Trophoblast cell (in vitro differentiated cells and primary cell): ENCODE data around the gene MLLT1.

ENCODE experiments used
- DNase-seq, 2 donors: peaks; one replicate each; pipeline ENCODE4 v3.0.0-alpha.2; 2016
- H2AFZ ChIP-seq: 2 replicates; pipeline ENCODE4 v1.6.1; 2013; ENCODE audit warnings: low read length, moderate library complexity, mild to moderate bottlenecking; ENCODE audit not compliant: insufficient read depth, poor library complexity
- H2AK5ac ChIP-seq: 2 replicates; pipeline ENCODE4 v1.6.1; 2013; ENCODE audit warnings: mild to moderate bottlenecking, low read length
- H2BK120ac ChIP-seq: 2 replicates; pipeline ENCODE4 v1.6.1; 2013; ENCODE audit warnings: low read length, mild to moderate bottlenecking, moderate library complexity; ENCODE audit not compliant: insufficient read depth, poor library complexity
- H2BK12ac ChIP-seq: 2 replicates; pipeline ENCODE4 v1.6.1; 2013; ENCODE audit warnings: mild to moderate bottlenecking, low read length, moderate library complexity
- H2BK5ac ChIP-seq: 2 replicates; pipeline ENCODE4 v1.6.1; 2013; ENCODE audit warnings: low read length, low read depth, moderate library complexity, mild to moderate bottlenecking; ENCODE audit not compliant: poor library complexity
- H3K14ac ChIP-seq: 2 replicates; pipeline ENCODE4 v1.6.1; 2013; ENCODE audit warnings: mild to moderate bottlenecking, low read length
- H3K18ac ChIP-seq: 2 replicates; pipeline ENCODE4 v1.6.1; 2013; ENCODE audit warnings: mild to moderate bottlenecking, low read length
- H3K23ac ChIP-seq: 2 replicates; pipeline ENCODE4 v1.6.1; 2013; ENCODE audit warnings: low read length
- H3K27ac ChIP-seq: 2 replicates; pipeline ENCODE4 v1.5.1; 2013; ENCODE audit warnings: low read depth, mild to moderate bottlenecking, inconsistent platforms, low read length, moderate library complexity
- H3K27me3 ChIP-seq: 2 replicates; pipeline ENCODE4 v1.6.1; 2013; ENCODE audit warnings: inconsistent platforms, mild to moderate bottlenecking, low read length, moderate library complexity; ENCODE audit not compliant: insufficient read depth
- H3K36me3 ChIP-seq, 2 experiments: 1 replicate in 1 of 2; 2 replicates in 1 of 2; pipeline ENCODE4 v1.6.1; 2013; ENCODE audit warnings: low read length in 2 of 2, mild to moderate bottlenecking in 2 of 2, moderate library complexity in 1 of 2; ENCODE audit not compliant: insufficient read depth in 2 of 2, control insufficient read depth in 1 of 2
- H3K4ac ChIP-seq: 2 replicates; pipeline ENCODE4 v1.6.1; 2013; ENCODE audit warnings: low read depth, mild to moderate bottlenecking, low read length, moderate library complexity
- H3K4me1 ChIP-seq, 2 experiments: 1 replicate in 1 of 2; 2 replicates in 1 of 2; pipeline ENCODE4 v1.6.1; 2013; ENCODE audit warnings: low read length in 2 of 2, mild to moderate bottlenecking in 2 of 2, moderate library complexity in 1 of 2; ENCODE audit not compliant: insufficient read depth in 2 of 2, control insufficient read depth in 1 of 2
- H3K4me2 ChIP-seq: 2 replicates; pipeline ENCODE4 v1.6.1; 2013; ENCODE audit warnings: inconsistent platforms, mild to moderate bottlenecking, low read length, moderate library complexity
- H3K4me3 ChIP-seq: 2 replicates; pipeline ENCODE4 v1.5.1; 2013; ENCODE audit warnings: mild to moderate bottlenecking, low read depth, low read length, inconsistent platforms
- H3K79me1 ChIP-seq: one replicate; pipeline ENCODE4 v1.6.1; 2013; ENCODE audit warnings: low read length
- H3K79me2 ChIP-seq: 2 replicates; pipeline ENCODE4 v1.6.1; 2013; ENCODE audit warnings: low read length, mild to moderate bottlenecking; ENCODE audit not compliant: control insufficient read depth, insufficient read depth, poor library complexity
- H3K9ac ChIP-seq: 2 replicates; pipeline ENCODE4 v1.6.1; 2013; ENCODE audit warnings: mild to moderate bottlenecking, low read length
- H3K9me3 ChIP-seq: 2 replicates; pipeline ENCODE4 v1.6.1; 2013; ENCODE audit warnings: low read depth, mild to moderate bottlenecking, control low read depth, inconsistent platforms, low read length; ENCODE audit not compliant: insufficient read depth
- H4K12ac ChIP-seq: 2 replicates; pipeline ENCODE4 v1.6.1; 2013; ENCODE audit warnings: low read depth, mild to moderate bottlenecking, low read length, moderate library complexity
- H4K8ac ChIP-seq: 2 replicates; pipeline ENCODE4 v1.6.1; 2013; ENCODE audit warnings: low read depth, mild to moderate bottlenecking, low read length, moderate library complexity
- H4K91ac ChIP-seq: one replicate; pipeline ENCODE4 v1.6.1; 2013; ENCODE audit warnings: low read depth, mild to moderate bottlenecking, low read length, moderate library complexity
- WGBS: extraction: QIAGEN DNeasy Blood & Tissue Kit; methylation state at CpG from one replicate; pipeline ENCODE4 v1.1.7; 2013; ENCODE audit warnings: missing lambda C conversion rate; ENCODE audit not compliant: insufficient read length, insufficient coverage; ENCODE audit errors: extremely low coverage; 5-methylcytosine and 5-hydroxymethylcytosine counted together

MLLT1 gene

DNA sequence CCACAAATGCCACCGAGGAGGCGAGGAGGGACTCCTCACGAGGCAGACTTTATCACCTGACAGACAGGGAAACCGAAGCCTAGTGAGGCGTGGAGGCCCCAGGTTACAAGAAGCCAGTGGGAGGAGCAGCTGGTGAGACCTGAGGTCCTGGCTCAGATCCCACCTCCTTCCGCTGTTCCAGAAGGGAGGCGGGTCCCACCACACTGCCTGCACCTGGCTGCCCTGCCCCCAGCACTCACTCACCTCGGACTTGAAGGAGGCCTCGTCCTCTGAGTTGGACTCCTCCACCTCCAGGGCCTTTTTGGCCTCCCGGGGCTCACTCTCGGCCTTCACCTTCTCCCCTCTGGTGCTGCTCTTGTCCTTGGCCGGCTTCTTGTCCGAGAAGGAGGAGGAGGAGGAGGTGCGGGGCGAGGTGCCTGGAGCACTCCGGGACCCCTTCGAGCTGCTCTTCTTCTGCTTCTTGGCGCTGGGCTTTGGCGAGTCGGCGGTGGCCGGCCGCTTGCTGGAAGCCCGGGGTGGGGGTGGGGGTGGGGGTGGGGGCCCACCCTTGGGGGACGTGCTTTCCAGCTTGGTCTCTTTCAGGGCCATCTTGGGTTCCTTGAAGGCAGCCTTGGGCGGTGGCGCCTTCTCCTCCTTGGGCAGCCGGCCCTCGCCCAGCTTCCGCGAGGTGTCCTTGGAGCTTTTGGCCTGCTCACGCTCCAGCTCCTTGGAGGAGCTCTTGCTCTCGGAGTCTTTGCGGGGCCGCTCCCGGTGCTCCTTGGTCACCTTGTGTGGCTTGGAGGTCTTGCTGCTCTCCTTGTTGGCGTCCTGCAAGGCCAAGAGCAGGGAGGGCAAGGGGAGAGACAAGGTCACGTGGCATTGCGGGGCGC is 57.7 kb downstream of the MLLT1 start:
- Histone ChIP-seq H3K4me3 (no peak overlapping the region), H3K9ac (no peak overlapping the region), H3K4me2 (no peak overlapping the region), H3K4ac (no peak overlapping the region), H4K91ac (peak overlapping the region; percentile 31), H3K79me1 (peaks cover 24% of the 10 kb centered on the region), H2BK12ac (no peak overlapping the region), H3K27ac (peak overlapping the region; percentile 12), H2AFZ (no peak overlapping the region), H3K79me2 (peaks cover 7% of the 10 kb centered on the region), H3K36me3 (peaks cover 69 to 71% of the 10 kb centered on the region in 2 experiments), H3K27me3 (no peaks in the 10 kb centered on the region), H2AK5ac (no peak overlapping the region), H3K4me1 (peaks cover 17 to 19% of the 10 kb centered on the region in 2 experiments), H3K23ac (no peak overlapping the region), H2BK5ac (peak overlapping the region; percentile 45), H3K9me3 (no peaks in the 10 kb centered on the region), H3K18ac (no peak overlapping the region), H4K8ac (peak overlapping the region; percentile 1), H2BK120ac (no peak overlapping the region), H4K12ac (no peak overlapping the region), H3K14ac (no peak overlapping the region)
- DNase-seq, result no peak
- no CpG with 5 or more reads among the region's 40 CpGs for WGBS

DNA sequence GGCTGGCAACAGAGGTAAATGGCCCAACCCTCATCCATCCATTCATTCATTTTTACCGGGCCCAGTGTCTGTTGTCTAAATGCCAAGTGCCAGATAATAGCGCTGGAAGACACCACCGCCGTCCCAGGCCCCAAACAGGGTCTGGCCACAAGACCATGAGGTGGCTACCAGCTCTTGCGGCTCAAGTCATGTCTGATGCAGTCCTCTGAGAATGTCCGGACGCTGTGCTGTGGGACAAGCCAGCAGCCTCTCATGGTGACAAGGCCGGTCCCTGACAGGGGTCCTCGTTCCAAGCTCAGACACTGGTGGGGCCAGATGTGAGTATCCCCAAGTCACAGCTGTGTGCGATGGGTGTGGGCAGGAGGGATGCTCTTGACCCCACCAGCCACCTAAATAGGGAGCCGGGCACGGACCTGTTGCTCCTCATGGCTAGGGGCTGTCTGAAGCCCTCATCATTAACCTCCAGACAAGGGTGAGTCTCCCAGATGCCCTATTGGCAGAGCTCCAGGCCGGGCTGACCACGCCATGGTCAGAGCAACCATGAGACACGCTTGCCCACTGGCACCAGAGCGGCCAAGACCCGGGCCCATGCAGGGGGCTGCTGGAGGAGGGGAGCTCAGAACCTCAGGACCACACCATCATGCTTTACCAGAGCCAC is 58.4 kb downstream of the MLLT1 start:
- peaks cover 62 to 63% of the 10 kb centered on the region in 2 experiments for H3K36me3 ChIP-seq
- H4K8ac ChIP-seq, result peak overlapping the region; percentile 13
- peak overlapping the region; percentile 31 for H4K91ac ChIP-seq
- no peak for DNase-seq
- no peak overlapping the region for H4K12ac ChIP-seq
- H3K9ac ChIP-seq, result no peak overlapping the region
- H2BK120ac ChIP-seq, result peak overlapping the region; percentile 25
- H3K4me1 ChIP-seq, result peaks cover 21 to 24% of the 10 kb centered on the region in 2 experiments
- H2BK5ac ChIP-seq, result peak overlapping the region; percentile 45
- H3K23ac ChIP-seq, result no peak overlapping the region
- H3K4me2 ChIP-seq, result no peak overlapping the region
- no peak overlapping the region for H3K4ac ChIP-seq
- no peaks in the 10 kb centered on the region for H3K27me3 ChIP-seq
- H3K18ac ChIP-seq, result peak overlapping the region; percentile 44
- H3K79me1 ChIP-seq, result peaks cover 29% of the 10 kb centered on the region
- H3K79me2 ChIP-seq, result peaks cover 12% of the 10 kb centered on the region
- H3K9me3 ChIP-seq, result no peaks in the 10 kb centered on the region
- H2AFZ ChIP-seq, result no peak overlapping the region
- no CpG with 5 or more reads among the region's 17 CpGs for whole genome bisulfite sequencing
- H2AK5ac ChIP-seq, result no peak overlapping the region
- no peak overlapping the region for H3K4me3 ChIP-seq
- no peak overlapping the region for H2BK12ac ChIP-seq
- H3K27ac ChIP-seq, result peak overlapping the region; percentile 12
- H3K14ac ChIP-seq, result peak overlapping the region; percentile 22

DNA sequence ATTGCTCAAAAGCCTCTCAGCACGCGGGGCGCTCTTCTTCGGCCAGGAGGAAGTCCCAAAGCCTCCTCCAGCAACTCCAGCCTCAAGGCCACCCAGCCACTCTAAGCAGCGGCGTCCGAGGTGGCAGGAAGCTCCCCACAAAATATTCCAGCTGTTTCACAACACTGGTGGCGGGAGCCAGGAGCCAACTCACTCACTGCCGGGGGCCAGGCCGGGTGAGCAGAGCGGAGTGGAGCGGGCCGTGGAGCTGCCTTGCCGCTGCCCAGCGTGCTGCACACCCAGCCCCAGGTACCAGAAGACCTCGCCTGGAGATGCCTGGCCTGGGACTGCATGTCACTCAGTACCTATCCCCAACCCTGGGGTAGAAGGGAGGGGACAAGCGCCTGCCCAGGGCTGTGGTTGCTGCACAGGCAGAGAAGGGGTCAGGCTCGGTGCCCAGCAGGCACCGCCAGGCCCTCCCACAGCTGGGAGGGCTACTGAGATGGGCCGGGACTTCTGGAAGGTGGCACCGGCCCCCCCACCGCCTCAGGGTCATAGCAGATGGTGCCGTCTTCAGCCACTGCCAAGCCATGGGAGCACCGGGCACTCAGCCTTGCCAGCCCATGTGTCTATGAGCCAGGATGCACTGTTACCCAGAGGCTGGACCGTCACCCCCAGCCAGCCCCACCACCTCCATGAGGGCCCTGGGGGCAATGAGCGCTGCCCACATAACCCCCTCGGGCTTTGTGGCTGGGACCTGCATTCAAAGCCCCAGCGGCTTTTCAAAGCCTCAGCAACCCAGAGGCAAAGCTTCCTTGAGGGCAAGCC is 59.2 kb downstream of the MLLT1 start:
- Histone ChIP-seq H3K4ac (no peak overlapping the region), H3K4me1 (peaks cover 27 to 31% of the 10 kb centered on the region in 2 experiments), H3K79me2 (peaks cover 12% of the 10 kb centered on the region), H3K14ac (peak overlapping the region; percentile 8), H2BK5ac (peak overlapping the region; percentile 3), H2AFZ (peak overlapping the region; percentile 4), H4K91ac (peak overlapping the region; percentile 76), H3K9me3 (no peaks in the 10 kb centered on the region), H3K9ac (no peak overlapping the region), H3K18ac (no peak overlapping the region), H3K4me2 (no peak overlapping the region), H3K23ac (no peak overlapping the region), H4K12ac (no peak overlapping the region), H3K36me3 (peaks cover 59 to 63% of the 10 kb centered on the region in 2 experiments), H3K79me1 (peaks cover 36% of the 10 kb centered on the region), H3K27me3 (no peaks in the 10 kb centered on the region), H2AK5ac (no peak overlapping the region), H2BK120ac (peak overlapping the region; percentile 50), H3K4me3 (no peak overlapping the region), H3K27ac (no peak overlapping the region), H2BK12ac (no peak overlapping the region), H4K8ac (no peak overlapping the region)
- peak; percentile 51 to 58 for DNase-seq
- no CpG with 5 or more reads among the region's 28 CpGs for WGBS

DNA sequence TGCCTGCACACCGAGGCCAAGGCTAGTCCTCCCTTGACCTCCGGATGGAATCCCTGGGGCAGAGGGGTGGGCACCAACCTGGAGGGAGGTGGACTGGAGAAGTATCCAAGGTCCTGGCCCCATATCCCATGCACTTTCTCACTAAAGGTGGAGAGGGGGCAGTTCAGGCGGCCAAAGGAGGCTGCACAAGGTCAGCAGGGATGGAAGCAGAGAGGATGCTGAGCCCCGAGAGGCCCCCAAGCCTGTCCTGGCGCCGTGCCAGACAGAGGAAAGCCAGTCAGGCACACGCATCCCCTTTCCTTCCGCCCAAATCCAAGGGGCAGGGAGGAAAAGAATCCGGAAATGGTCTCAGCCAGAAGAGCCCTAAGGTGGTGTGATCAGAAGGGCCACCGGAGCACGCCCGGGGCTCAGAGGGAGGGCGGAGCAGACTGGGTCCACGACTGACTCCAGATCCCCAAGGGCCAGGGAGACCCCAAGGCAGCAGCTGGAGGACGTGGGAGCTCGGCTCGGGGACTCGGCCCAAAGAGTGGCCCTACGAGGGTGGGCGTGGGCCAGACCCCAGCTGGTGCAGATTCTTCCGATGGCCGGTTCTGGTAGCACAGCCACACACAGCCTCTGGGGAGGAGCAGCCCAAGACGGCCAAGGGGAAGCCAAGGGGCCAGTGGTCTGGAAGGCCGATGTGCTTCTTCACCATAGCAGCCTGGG is 60.0 kb downstream of the MLLT1 start:
- Histone ChIP-seq H3K36me3 (peaks cover 60 to 64% of the 10 kb centered on the region in 2 experiments), H3K4me2 (no peak overlapping the region), H3K27ac (no peak overlapping the region), H4K8ac (peak overlapping the region; percentile 20), H3K23ac (no peak overlapping the region), H3K18ac (peak overlapping the region; percentile 11), H2AK5ac (peak overlapping the region; percentile 16), H3K79me1 (peaks cover 42% of the 10 kb centered on the region), H3K9ac (no peak overlapping the region), H3K79me2 (peaks cover 12% of the 10 kb centered on the region), H3K9me3 (no peaks in the 10 kb centered on the region), H2BK12ac (no peak overlapping the region), H4K12ac (peak overlapping the region; percentile 0), H2BK120ac (peak overlapping the region; percentile 2), H3K27me3 (no peaks in the 10 kb centered on the region), H3K4me3 (no peak overlapping the region), H3K14ac (no peak overlapping the region), H2BK5ac (no peak overlapping the region), H3K4me1 (peaks cover 31% of the 10 kb centered on the region in 2 experiments), H4K91ac (peak overlapping the region; percentile 76), H3K4ac (no peak overlapping the region), H2AFZ (peak overlapping the region; percentile 4)
- no peak for DNase-seq
- no CpG with 5 or more reads among the region's 24 CpGs for WGBS
